GM12874 (cell line): ENCODE measurements around the gene SMCO3.

Experiments used
- CTCF ChIP-seq: IDR thresholded peaks from 2 replicates; pipeline ENCODE4 v1.5.1; 2011; ENCODE audit warnings: low read depth, mild to moderate bottlenecking, control low read depth, low read length, moderate library complexity; ENCODE audit not compliant: insufficient read depth

SMCO3 gene

GRCh38 chr12:14841761-14842160 is 27.8 kb upstream of the SMCO3 start:
- no peak for TF ChIP-seq CTCF

- TF ChIP-seq CTCF: no peak
Measured at GRCh38 chr12:14840616-14841015, 26.6 kb upstream of the SMCO3 start.

- TF ChIP-seq CTCF: no peak
Measured at GRCh38 chr12:14839262-14839661, 25.3 kb upstream of the SMCO3 start.

GRCh38 chr12:14836336-14837210 is 22.6 kb upstream of the SMCO3 start:
- TF ChIP-seq CTCF: no peak

- TF ChIP-seq CTCF: no peak
Measured at GRCh38 chr12:14834509-14834908, 20.5 kb upstream of the SMCO3 start.

- TF ChIP-seq CTCF: no peak
Measured at GRCh38 chr12:14833952-14834351, 20.0 kb upstream of the SMCO3 start.

- no peak for TF ChIP-seq CTCF
Measured at GRCh38 chr12:14833336-14833735, 19.4 kb upstream of the SMCO3 start.
